ENCODE data around the gene FAM209A. TPM values are rescaled to one million over a fixed set of nuclear protein-coding genes. Genes with fewer than 3 reads are reported as not detected.

FAM209A gene
- total and polyA plus RNA-seq, 12 donors: 0.22 to 1.3 (median 0.34) TPM; not detected in 8

DNA sequence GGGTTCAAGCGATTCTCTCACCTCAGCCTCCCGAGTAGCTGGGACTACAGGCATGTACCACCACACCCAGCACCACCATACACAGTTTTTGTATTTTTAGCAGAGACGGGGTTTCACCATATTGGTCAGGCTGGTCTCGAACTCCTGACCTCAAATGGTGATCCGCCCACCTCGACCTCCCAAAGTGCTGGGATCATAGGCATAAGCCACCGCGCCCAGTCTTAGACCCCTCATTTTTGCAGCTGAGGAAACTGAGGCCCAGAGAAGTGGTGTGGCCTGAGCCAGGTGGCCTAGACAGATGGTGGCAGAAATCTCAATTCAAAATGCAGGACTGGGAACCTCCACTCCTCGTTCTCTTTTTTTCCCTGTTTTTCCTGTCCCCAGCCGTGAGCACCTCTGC, 12.6 kb upstream of the FAM209A start:
- TF ChIP-seq CTCF (IDR thresholded peaks at IDR 0.05) (no peak), POLR2A (IDR thresholded peaks at IDR 0.05) (no peak)
- 93 to 97% (median 94%) methylated on average over 9 to 10 of the region's 10 CpGs for WGBS, 4 donors
- H3K4me1 ChIP-seq (replicated peaks in 1 of 2): no peaks in the 10 kb centered on the region
- H3K4me3 ChIP-seq: no peak overlapping the region
- no peaks in the 10 kb centered on the region for H3K9me3 ChIP-seq (replicated peaks in 1 of 3)
- intact Hi-C loops (cut with DNase I): no loop called here
- no peaks in the 10 kb centered on the region for H3K27me3 ChIP-seq
- H3K36me3 ChIP-seq (replicated peaks in 1 of 2): peaks cover 0 to 10% of the 10 kb centered on the region in 2 donors
- no peak for DNase-seq
- no peak overlapping the region for H3K27ac ChIP-seq

DNA sequence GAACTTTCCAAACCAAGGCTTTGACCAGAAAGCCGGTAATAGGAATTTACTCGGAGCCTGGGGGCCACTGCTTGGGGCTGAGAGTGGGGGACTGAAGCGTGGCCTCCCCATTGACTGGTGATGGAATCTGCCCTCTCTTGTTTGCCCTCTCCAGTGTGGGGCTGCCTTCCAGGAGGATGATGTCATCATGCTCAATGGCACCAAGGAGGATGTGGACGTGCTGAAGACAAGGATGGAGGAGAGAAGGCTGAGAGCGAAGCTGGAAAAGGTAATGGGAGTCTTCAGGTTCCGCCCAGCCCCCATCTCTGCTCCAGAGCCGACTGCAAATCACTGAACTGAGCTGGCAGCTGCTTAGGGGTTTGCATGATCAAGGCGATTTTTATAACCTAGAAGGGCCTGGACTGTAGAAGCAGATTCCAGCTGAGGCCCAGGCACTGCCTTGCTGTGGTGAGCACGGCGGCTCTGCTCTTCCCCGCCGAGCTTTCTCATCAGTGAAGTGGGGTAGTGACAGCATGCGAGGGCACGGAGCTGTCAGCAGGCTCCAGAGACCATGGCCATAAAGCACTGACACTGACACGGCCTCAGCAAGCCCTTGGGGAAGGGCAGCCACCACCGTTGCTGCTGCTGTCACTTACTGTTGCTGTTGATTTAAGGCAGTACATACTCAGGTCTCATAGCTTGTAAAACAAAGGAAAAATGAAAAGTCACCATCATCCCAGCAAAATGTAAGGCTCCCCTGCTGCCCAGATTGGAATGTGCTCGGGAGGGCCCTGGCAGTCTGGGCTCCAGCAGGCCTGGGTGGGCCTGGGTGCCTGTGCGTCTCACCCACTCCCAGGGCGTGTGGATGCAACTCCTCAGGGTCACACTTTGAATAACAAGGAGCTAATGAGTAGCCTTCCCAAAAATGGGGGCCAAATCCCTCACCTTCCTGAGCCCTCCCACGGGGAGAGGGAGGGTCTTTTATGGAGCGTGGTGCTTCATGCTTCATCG, 11.1 kb upstream of the FAM209A start:
- intact Hi-C loops (cut with DNase I): no loop called here
- Histone ChIP-seq H3K4me3 (no peak overlapping the region), H3K36me3 (replicated peaks in 1 of 2) (peaks cover 0 to 25% of the 10 kb centered on the region in 2 donors), H3K27me3 (no peaks in the 10 kb centered on the region), H3K9me3 (replicated peaks in 1 of 3) (no peaks in the 10 kb centered on the region), H3K27ac (no peak overlapping the region), H3K4me1 (replicated peaks in 1 of 2) (no peaks in the 10 kb centered on the region)
- WGBS, 4 donors: 86 to 88% (median 88%) methylated on average over 13 to 22 of the region's 22 CpGs
- DNase-seq: no peak
- TF ChIP-seq POLR2A (IDR thresholded peaks at IDR 0.05) (no peak), CTCF (IDR thresholded peaks at IDR 0.05) (no peak)

DNA sequence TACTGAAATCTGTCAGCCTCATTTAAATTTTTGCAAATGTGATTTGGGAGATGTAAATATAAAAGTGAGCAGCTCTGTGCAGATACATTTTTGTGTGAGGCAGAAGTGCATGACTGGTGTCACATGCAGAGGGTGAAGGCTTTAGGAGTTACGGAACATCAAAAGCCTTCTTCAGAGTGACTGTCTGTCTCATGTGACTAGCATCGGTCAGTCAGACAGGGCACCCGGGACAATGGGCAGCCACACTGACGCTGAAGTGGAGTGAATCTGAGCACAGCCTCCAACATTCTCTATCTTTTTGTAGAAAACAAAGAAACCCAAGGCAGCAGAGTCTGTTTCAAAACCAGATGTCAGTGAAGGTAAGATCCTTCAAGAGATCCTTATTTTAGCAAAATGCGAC, 7.9 kb upstream of the FAM209A start:
- H3K9me3 ChIP-seq (replicated peaks in 1 of 3): peaks cover 0 to 4% (median 0%) of the 10 kb centered on the region in 3 donors
- H3K27ac ChIP-seq: no peak overlapping the region
- 92 to 96% (median 93%) methylated on average over 5 of the region's 5 CpGs for WGBS, 4 donors
- no peaks in the 10 kb centered on the region for H3K4me1 ChIP-seq (replicated peaks in 1 of 2)
- intact Hi-C loops (cut with DNase I): no loop called here
- no peaks in the 10 kb centered on the region for H3K27me3 ChIP-seq
- DNase-seq: no peak
- no peak overlapping the region for H3K4me3 ChIP-seq
- peaks cover 0 to 42% of the 10 kb centered on the region in 2 donors for H3K36me3 ChIP-seq (replicated peaks in 1 of 2)
- TF ChIP-seq CTCF (IDR thresholded peaks at IDR 0.05): no peak
- TF ChIP-seq POLR2A (IDR thresholded peaks at IDR 0.05): no peak

DNA sequence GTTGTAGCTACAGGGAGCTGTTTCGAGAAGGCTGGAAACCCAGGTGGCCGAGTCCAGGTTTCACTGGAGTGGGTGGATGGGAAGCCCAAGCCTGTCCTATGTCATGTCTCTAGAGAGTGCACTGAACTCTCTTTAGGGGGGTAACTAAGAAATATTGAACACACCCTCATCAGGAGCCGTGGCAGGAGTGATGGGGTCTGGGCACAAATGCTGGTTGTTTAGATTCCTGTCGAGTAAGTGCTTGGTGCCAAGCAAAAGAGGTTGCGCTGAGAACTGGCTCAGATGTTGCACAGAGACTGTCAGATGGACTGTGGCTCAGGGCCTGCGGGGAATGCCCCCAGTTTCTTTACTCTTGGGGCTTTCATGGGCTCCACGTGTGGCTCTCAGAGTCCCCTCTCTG, 7.3 kb upstream of the FAM209A start:
- H3K4me3 ChIP-seq: no peak overlapping the region
- peaks cover 0 to 42% of the 10 kb centered on the region in 2 donors for H3K36me3 ChIP-seq (replicated peaks in 1 of 2)
- H3K27me3 ChIP-seq: no peaks in the 10 kb centered on the region
- no peak for DNase-seq
- intact Hi-C loops (cut with DNase I): no loop called here
- no peaks in the 10 kb centered on the region for H3K4me1 ChIP-seq (replicated peaks in 1 of 2)
- TF ChIP-seq CTCF (IDR thresholded peaks at IDR 0.05) (no peak), POLR2A (IDR thresholded peaks at IDR 0.05) (no peak)
- WGBS, 4 donors: 95 to 100% (median 97%) methylated on average over 7 of the region's 7 CpGs
- H3K27ac ChIP-seq: no peak overlapping the region
- peaks cover 0 to 4% (median 0%) of the 10 kb centered on the region in 3 donors for H3K9me3 ChIP-seq (replicated peaks in 1 of 3)
